GM23338 (cell line): ENCODE data around the gene LILRB1. TPM values are rescaled to one million over a fixed set of nuclear protein-coding genes. Genes with fewer than 3 reads are reported as not detected.

ENCODE experiments used
- ATAC-seq: fragments of 200-7000 bp; cut with Tn5 transposase; 3 replicates; pipeline ENCODE4 v1.9.1; 2020
- DNase-seq: peaks from one replicate; pipeline ENCODE4 v3.0.0-alpha.2; 2015; ENCODE audit warnings: low spot score
- H2AFZ ChIP-seq: fragments of 200-600 bp; sonication (generic); 2 replicates; pipeline ENCODE4 v1.8.0; 2016; ENCODE audit warnings: antibody characterized with exemption, mild to moderate bottlenecking, moderate library complexity
- H3F3A ChIP-seq: fragments of 200-600 bp; sonication (generic); replicated peaks from 2 replicates; pipeline ENCODE4 v1.8.0; 2017; ENCODE audit warnings: antibody characterized with exemption, mixed run types, low read depth
- H3K27ac ChIP-seq: fragments of 200-600 bp; sonication (generic); 2 replicates; pipeline ENCODE4 v1.6.1; 2016; ENCODE audit warnings: low read depth
- H3K27me3 ChIP-seq: fragments of 200-600 bp; sonication (generic); 2 replicates; pipeline ENCODE4 v1.8.0; 2016; ENCODE audit warnings: mild to moderate bottlenecking, mixed run types, moderate library complexity; ENCODE audit not compliant: insufficient read depth
- H3K36me3 ChIP-seq: fragments of 200-600 bp; sonication (generic); 2 replicates; pipeline ENCODE4 v1.8.0; 2016; ENCODE audit warnings: mild to moderate bottlenecking; ENCODE audit not compliant: insufficient read depth
- H3K4me1 ChIP-seq: fragments of 200-600 bp; sonication (generic); 2 replicates; pipeline ENCODE4 v1.8.0; 2016; ENCODE audit warnings: mild to moderate bottlenecking, moderate library complexity; ENCODE audit not compliant: insufficient read depth
- H3K4me2 ChIP-seq: fragments of 200-600 bp; sonication (generic); 2 replicates; pipeline ENCODE4 v1.7.1; 2017; ENCODE audit warnings: mixed run types
- H3K4me3 ChIP-seq: fragments of 200-600 bp; sonication (generic); 2 replicates; pipeline ENCODE4 v1.6.1; 2016; ENCODE audit warnings: mixed run types
- H3K79me2 ChIP-seq: fragments of 200-600 bp; sonication (generic); replicated peaks from 2 replicates; pipeline ENCODE4 v1.8.0; 2017; ENCODE audit warnings: mild to moderate bottlenecking; ENCODE audit not compliant: insufficient read depth
- H3K9me2 ChIP-seq: fragments of 200-600 bp; sonication (generic); 2 replicates; pipeline ENCODE4 v1.8.0; 2017; ENCODE audit not compliant: insufficient read depth
- H4K20me1 ChIP-seq: fragments of 200-600 bp; sonication (generic); replicated peaks from 2 replicates; pipeline ENCODE4 v1.8.0; 2017; ENCODE audit warnings: mild to moderate bottlenecking; ENCODE audit not compliant: insufficient read depth
- H3K27ac Mint-ChIP-seq: 2 replicates; pipeline ENCODE4 v1.8.0; 2020; ENCODE audit warnings: inconsistent platforms, mild to moderate bottlenecking, moderate library complexity, mixed read lengths
- H3K27me3 Mint-ChIP-seq: 3 replicates; pipeline ENCODE4 v1.8.0; 2022; ENCODE audit warnings: low read depth, mild to moderate bottlenecking, moderate library complexity, mixed read lengths, inconsistent platforms; ENCODE audit not compliant: insufficient read depth, poor library complexity
- H3K36me3 Mint-ChIP-seq: 3 replicates; pipeline ENCODE4 v1.8.0; 2021; ENCODE audit warnings: low read depth, mild to moderate bottlenecking, inconsistent platforms, moderate library complexity, mixed read lengths
- H3K4me1 Mint-ChIP-seq: 3 replicates; pipeline ENCODE4 v1.8.0; 2020; ENCODE audit warnings: mild to moderate bottlenecking, inconsistent platforms, mixed read lengths
- H3K4me3 Mint-ChIP-seq: 3 replicates; pipeline ENCODE4 v1.8.0; 2021; ENCODE audit warnings: moderate library complexity, mild to moderate bottlenecking, inconsistent platforms, mixed read lengths
- H3K9me3 Mint-ChIP-seq: 3 replicates; pipeline ENCODE4 v1.8.0; 2020; ENCODE audit warnings: moderate library complexity, mild to moderate bottlenecking, inconsistent platforms, mixed read lengths
- CTCF ChIP-seq, 2 experiments: fragments of 200-600 bp in 1 of 2; sonication (generic) in 1 of 2; conservative IDR thresholded peaks; 2 replicates each; pipeline versions ENCODE4 v1.5.1 to v1.6.1; 2016 to 2017; ENCODE audit warnings: antibody characterized with exemption in 2 of 2, low read depth in 2 of 2, mild to moderate bottlenecking in 2 of 2, moderate library complexity in 1 of 2
- ETS1 ChIP-seq: IDR thresholded peaks from 2 replicates; pipeline ENCODE4 v1.6.1; 2016; ENCODE audit warnings: antibody characterized with exemption
- EZH2 ChIP-seq: fragments of 200-600 bp; sonication (generic); IDR thresholded peaks from one replicate; pipeline ENCODE4 v1.8.0; 2017; ENCODE audit warnings: antibody characterized with exemption, mild to moderate bottlenecking, low read depth; ENCODE audit not compliant: unreplicated experiment
- EZH2phosphoT487 ChIP-seq: fragments of 200-600 bp; sonication (generic); IDR thresholded peaks from one replicate; pipeline ENCODE4 v1.8.1; 2018; ENCODE audit warnings: antibody characterized with exemption; ENCODE audit not compliant: unreplicated experiment
- NANOG ChIP-seq: IDR thresholded peaks from 2 replicates; pipeline ENCODE4 v1.6.1; 2016; ENCODE audit warnings: antibody characterized with exemption, borderline replicate concordance
- POLR2AphosphoS5 ChIP-seq: IDR thresholded peaks from 2 replicates; pipeline ENCODE4 v1.6.1; 2016; ENCODE audit warnings: antibody characterized with exemption, low read depth
- REST ChIP-seq: IDR thresholded peaks from one replicate; pipeline ENCODE4 v1.6.1; 2018; ENCODE audit warnings: antibody characterized with exemption; ENCODE audit not compliant: unreplicated experiment
- STAT1 ChIP-seq: IDR thresholded peaks from one replicate; pipeline ENCODE4 v1.6.1; 2016; ENCODE audit warnings: antibody characterized with exemption; ENCODE audit not compliant: unreplicated experiment
- ZNF462 ChIP-seq: fragments of 250-450 bp; sonication (Bioruptor Pico); IDR thresholded peaks from 2 replicates; pipeline ENCODE4 v1.5.0; 2020; ENCODE audit warnings: mild to moderate bottlenecking, moderate library complexity
- polyA plus RNA-seq: library from polyadenylated mRNA; unstranded; fragments of >200 nt; fragmentation: Nextera tagmentation; extraction: Ambion mirVana; gene quantifications from 2 replicates; pipeline ENCODE4 v1.2.1, GENCODE V29; 2016
- total RNA-seq: library from RNA; depleted of rRNA; stranded (reverse); fragments of >200 nt; shearing (Covaris generic); gene quantifications from 2 replicates; pipeline ENCODE4 v1.2.3, GENCODE V29; 2014

Gene LILRB1
- total and polyA plus RNA-seq, 2 experiments from 2014 or later = 0.14 TPM; not detected in 1

- H3K9me2 ChIP-seq = no peaks in the 10 kb centered on the region
- H3F3A ChIP-seq = no peaks in the 10 kb centered on the region
- no peaks in the 10 kb centered on the region for H3K27me3 ChIP-seq
- no peak overlapping the region for H3K4me3 ChIP-seq
- DNase-seq = no peak
- no peak overlapping the region for H3K27ac ChIP-seq
- Mint-ChIP-seq H3K27ac (no peak overlapping the region), H3K9me3 (peaks cover 91% of the 10 kb centered on the region), H3K4me1 (no peaks in the 10 kb centered on the region), H3K27me3 (peaks cover 2% of the 10 kb centered on the region), H3K4me3 (no peak overlapping the region), H3K36me3 (peaks cover 19% of the 10 kb centered on the region; the same call in 2 of the 3 replicates)
- TF ChIP-seq POLR2AphosphoS5 (no peak), STAT1 (no peak), REST (no peak)
- H2AFZ ChIP-seq = no peak overlapping the region
- no peaks in the 10 kb centered on the region; the same call in 1 of the 2 replicates for H4K20me1 ChIP-seq
- no peaks in the 10 kb centered on the region for H3K4me1 ChIP-seq
- no peaks in the 10 kb centered on the region for H3K79me2 ChIP-seq
- no peak overlapping the region for H3K4me2 ChIP-seq
- H3K36me3 ChIP-seq = no peaks in the 10 kb centered on the region
- no peak for ATAC-seq
These were observed 16.1 kb downstream of the LILRB1 start for GRCh38 chr19:54646331-54646841.

- Mint-ChIP-seq H3K27me3 (peaks cover 2% of the 10 kb centered on the region), H3K4me1 (no peaks in the 10 kb centered on the region), H3K36me3 (peaks cover 24% of the 10 kb centered on the region; the same call in 2 of the 3 replicates), H3K4me3 (no peak overlapping the region), H3K9me3 (peaks cover 92% of the 10 kb centered on the region), H3K27ac (no peak overlapping the region)
- H3F3A ChIP-seq = no peaks in the 10 kb centered on the region
- no peak overlapping the region for H2AFZ ChIP-seq
- H3K36me3 ChIP-seq = no peaks in the 10 kb centered on the region
- H3K4me1 ChIP-seq = no peaks in the 10 kb centered on the region
- no peaks in the 10 kb centered on the region; the same call in 1 of the 2 replicates for H4K20me1 ChIP-seq
- no peaks in the 10 kb centered on the region for H3K9me2 ChIP-seq
- no peak overlapping the region for H3K4me3 ChIP-seq
- no peak overlapping the region for H3K4me2 ChIP-seq
- no peaks in the 10 kb centered on the region for H3K79me2 ChIP-seq
- no peak overlapping the region for H3K27ac ChIP-seq
- ATAC-seq (no peak), DNase-seq (no peak)
- no peaks in the 10 kb centered on the region for H3K27me3 ChIP-seq
- TF ChIP-seq EZH2phosphoT487 (no peak), CTCF (conservative IDR thresholded peaks at IDR 0.05; ENCODE audit: low read depth in 2 of 2) (no peak), NANOG (no peak), ETS1 (no peak), EZH2 (no peak), STAT1 (no peak), ZNF462 (CRISPR knock-in tag) (no peak)
These were observed 17.8 kb downstream of the LILRB1 start for GRCh38 chr19:54648129-54648528.
